IMR-90 (cell line): Measurements from ENCODE around the gene DISC1.

Experiments used
- CEBPB ChIP-seq: IDR thresholded peaks from 2 replicates; pipeline ENCODE4 v1.6.1; 2012; ENCODE audit warnings: low read depth, low read length, improper control_type of control experiment
- CHD1 ChIP-seq: IDR thresholded peaks from 2 replicates; pipeline ENCODE4 v1.6.1; 2012; ENCODE audit warnings: low read depth, low read length, improper control_type of control experiment
- CTCF ChIP-seq: conservative IDR thresholded peaks from 2 replicates; pipeline ENCODE4 v1.5.1; 2012; ENCODE audit warnings: mild to moderate bottlenecking, low read depth, low read length, improper control_type of control experiment
- ELK1 ChIP-seq: fragments of 150-350 bp; IDR thresholded peaks from 2 replicates; pipeline ENCODE4 v1.6.1; 2016; ENCODE audit warnings: low read depth, mild to moderate bottlenecking, low read length, moderate library complexity, borderline replicate concordance
- FOS ChIP-seq: fragments of 150-350 bp; IDR thresholded peaks from 2 replicates; pipeline ENCODE4 v1.6.1; 2016; ENCODE audit warnings: low read depth, low read length
- MAFK ChIP-seq: IDR thresholded peaks from 2 replicates; pipeline ENCODE4 v1.6.1; 2012; ENCODE audit warnings: low read depth, low read length, improper control_type of control experiment
- MAZ ChIP-seq: IDR thresholded peaks from 2 replicates; pipeline ENCODE4 v1.6.1; 2012; ENCODE audit warnings: low read depth, mild to moderate bottlenecking, low read length, improper control_type of control experiment, moderate library complexity, borderline replicate concordance
- NFE2L2 ChIP-seq: fragments of 150-350 bp; IDR thresholded peaks from 2 replicates; pipeline ENCODE4 v1.6.1; 2016; ENCODE audit warnings: low read depth, mild to moderate bottlenecking, low read length
- POLR2A ChIP-seq: IDR thresholded peaks from 2 replicates; pipeline ENCODE4 v1.6.1; 2012; ENCODE audit warnings: mild to moderate bottlenecking, low read depth, low read length
- RFX5 ChIP-seq: IDR thresholded peaks from 2 replicates; pipeline ENCODE4 v1.8.0; 2012; ENCODE audit warnings: low read depth, mild to moderate bottlenecking, low read length, moderate library complexity
- SMC3 ChIP-seq: fragments of 150-350 bp; IDR thresholded peaks from 2 replicates; pipeline ENCODE4 v1.6.1; 2016; ENCODE audit warnings: low read depth, mild to moderate bottlenecking, antibody characterized with exemption, low read length, moderate library complexity
- TF ChIP-seq, protein P1 (sequence below): fragments of 150-350 bp; IDR thresholded peaks from 2 replicates; pipeline ENCODE4 v1.6.1; 2017; ENCODE audit warnings: mild to moderate bottlenecking, antibody characterized with exemption, low read length, low read depth

DNA sequence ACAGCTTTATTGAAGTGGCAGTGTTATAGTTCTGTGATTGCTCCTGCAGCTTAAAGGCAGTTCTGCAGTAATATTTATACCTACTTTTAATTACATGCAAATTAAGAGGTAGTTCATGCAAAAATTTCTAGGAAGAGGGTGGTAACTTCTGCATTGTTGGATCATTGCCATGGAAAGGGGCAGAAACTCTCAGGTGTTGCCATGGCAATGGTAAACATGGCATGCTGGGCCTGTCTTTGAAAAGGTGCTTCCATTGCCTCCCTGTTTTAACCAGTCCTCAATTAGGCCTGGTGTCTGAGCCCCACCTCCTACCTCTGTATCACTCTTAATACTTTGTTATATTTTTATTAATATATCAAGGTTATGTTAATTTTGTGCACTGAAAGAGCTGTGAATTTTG lies 104.7 kb downstream of the DISC1 start:
- TF ChIP-seq POLR2A (no peak), CTCF (no peak), RFX5 (no peak), MAFK (no peak), ELK1 (no peak), FOS (no peak), CEBPB (no peak), SMC3 (no peak), CHD1 (no peak), NFE2L2 (no peak), MAZ (no peak)
- TF ChIP-seq, protein P1, sequence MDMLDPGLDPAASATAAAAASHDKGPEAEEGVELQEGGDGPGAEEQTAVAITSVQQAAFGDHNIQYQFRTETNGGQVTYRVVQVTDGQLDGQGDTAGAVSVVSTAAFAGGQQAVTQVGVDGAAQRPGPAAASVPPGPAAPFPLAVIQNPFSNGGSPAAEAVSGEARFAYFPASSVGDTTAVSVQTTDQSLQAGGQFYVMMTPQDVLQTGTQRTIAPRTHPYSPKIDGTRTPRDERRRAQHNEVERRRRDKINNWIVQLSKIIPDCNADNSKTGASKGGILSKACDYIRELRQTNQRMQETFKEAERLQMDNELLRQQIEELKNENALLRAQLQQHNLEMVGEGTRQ = no peak
